Brain microvascular endothelial cell (primary cell): ENCODE data around the gene OR4K2.

Experiments
- DNase-seq: peaks from one replicate; pipeline ENCODE4 v3.0.0-alpha.2; 2020
- H3K27ac ChIP-seq: fragments of 250-450 bp; sonication (Bioruptor Pico); 2 replicates; pipeline ENCODE4 v1.5.1; 2020; ENCODE audit warnings: mild to moderate bottlenecking, moderate library complexity
- H3K27me3 ChIP-seq: fragments of 250-450 bp; sonication (Bioruptor Pico); replicated peaks from 2 replicates; pipeline ENCODE4 v1.5.1; 2020; ENCODE audit warnings: mild to moderate bottlenecking
- H3K36me3 ChIP-seq: fragments of 250-450 bp; sonication (Bioruptor Pico); replicated peaks from 2 replicates; pipeline ENCODE4 v1.5.1; 2020; ENCODE audit warnings: mild to moderate bottlenecking
- H3K4me3 ChIP-seq: 2 replicates; pipeline ENCODE4 v1.5.1; 2011; ENCODE audit warnings: low read depth, mild to moderate bottlenecking, control low read depth, low read length, moderate library complexity
- in situ Hi-C: cut with HindIII; loops from 2 replicates; pipeline ENCODE4 v1.10.0; 2017; ENCODE audit warnings: low sequenced_read_pairs, low pct_ligation_motif_present
- TF ChIP-seq, protein P1 (sequence below): IDR thresholded peaks from 2 replicates; pipeline ENCODE4 v1.5.1; 2011; ENCODE audit warnings: low read depth, mild to moderate bottlenecking, moderate library complexity, low read length, control low read depth, inconsistent platforms; ENCODE audit errors: missing control alignments

The OR4K2 gene

GRCh38 chr14:19911114-19911513 is 36.2 kb downstream of the OR4K2 start:
- no peak for DNase-seq
- in situ Hi-C loops: no loop called here

GRCh38 chr14:19917243-19917642 is 42.3 kb downstream of the OR4K2 start:
- TF ChIP-seq, protein P1, sequence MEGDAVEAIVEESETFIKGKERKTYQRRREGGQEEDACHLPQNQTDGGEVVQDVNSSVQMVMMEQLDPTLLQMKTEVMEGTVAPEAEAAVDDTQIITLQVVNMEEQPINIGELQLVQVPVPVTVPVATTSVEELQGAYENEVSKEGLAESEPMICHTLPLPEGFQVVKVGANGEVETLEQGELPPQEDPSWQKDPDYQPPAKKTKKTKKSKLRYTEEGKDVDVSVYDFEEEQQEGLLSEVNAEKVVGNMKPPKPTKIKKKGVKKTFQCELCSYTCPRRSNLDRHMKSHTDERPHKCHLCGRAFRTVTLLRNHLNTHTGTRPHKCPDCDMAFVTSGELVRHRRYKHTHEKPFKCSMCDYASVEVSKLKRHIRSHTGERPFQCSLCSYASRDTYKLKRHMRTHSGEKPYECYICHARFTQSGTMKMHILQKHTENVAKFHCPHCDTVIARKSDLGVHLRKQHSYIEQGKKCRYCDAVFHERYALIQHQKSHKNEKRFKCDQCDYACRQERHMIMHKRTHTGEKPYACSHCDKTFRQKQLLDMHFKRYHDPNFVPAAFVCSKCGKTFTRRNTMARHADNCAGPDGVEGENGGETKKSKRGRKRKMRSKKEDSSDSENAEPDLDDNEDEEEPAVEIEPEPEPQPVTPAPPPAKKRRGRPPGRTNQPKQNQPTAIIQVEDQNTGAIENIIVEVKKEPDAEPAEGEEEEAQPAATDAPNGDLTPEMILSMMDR: no peak
- no peak for DNase-seq
- in situ Hi-C loops: no loop called here

More at GRCh38 chr14:19911114-19911513, 36.2 kb downstream of the OR4K2 start:
- Histone ChIP-seq H3K4me3 (no peak overlapping the region), H3K27ac (no peak overlapping the region), H3K27me3 (no peaks in the 10 kb centered on the region), H3K36me3 (no peaks in the 10 kb centered on the region)
- TF ChIP-seq, protein P1: no peak

GRCh38 chr14:19917955-19918518 is 43.1 kb downstream of the OR4K2 start:
- no peak for DNase-seq
- in situ Hi-C loops: no loop called here
- no peaks in the 10 kb centered on the region for H3K36me3 ChIP-seq
- no peak overlapping the region for H3K27ac ChIP-seq
- TF ChIP-seq, protein P1: no peak
- H3K27me3 ChIP-seq: no peaks in the 10 kb centered on the region
- no peak overlapping the region for H3K4me3 ChIP-seq

More at GRCh38 chr14:19917243-19917642, 42.3 kb downstream of the OR4K2 start:
- H3K36me3 ChIP-seq: no peaks in the 10 kb centered on the region
- H3K4me3 ChIP-seq: no peak overlapping the region
- no peak overlapping the region for H3K27ac ChIP-seq
- H3K27me3 ChIP-seq: no peaks in the 10 kb centered on the region

DNA sequence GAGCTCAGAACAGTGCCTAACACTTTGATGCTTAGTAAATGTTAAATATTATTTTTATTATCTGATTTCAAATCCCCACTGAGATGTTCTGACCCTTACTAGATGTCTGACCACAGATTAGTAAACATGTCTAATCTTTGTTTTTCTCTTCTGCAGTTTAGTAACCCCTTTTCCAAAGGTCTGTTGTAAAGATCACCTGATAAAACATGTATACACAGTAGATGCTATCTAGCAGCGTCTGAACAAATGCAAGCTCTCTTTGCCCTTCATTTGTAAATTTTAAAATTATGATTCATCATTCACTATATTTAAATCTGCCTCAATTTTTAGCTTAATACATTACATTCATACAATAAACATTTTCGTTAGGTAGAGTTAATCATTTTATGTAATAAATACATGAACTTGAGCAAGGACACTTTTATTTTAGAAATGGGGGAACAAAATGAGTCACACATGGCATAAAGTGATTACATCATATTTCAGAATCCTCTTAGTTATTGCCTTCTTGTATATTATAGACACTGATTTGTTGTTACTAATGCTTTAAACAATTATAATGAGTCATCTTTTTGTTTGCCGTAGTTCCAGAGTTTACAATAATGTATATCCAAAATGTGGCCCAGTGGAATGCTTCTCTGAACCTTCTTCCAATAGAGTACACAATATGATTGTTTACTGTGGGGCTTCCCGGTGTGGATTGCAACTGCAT is 43.8 kb downstream of the OR4K2 start:
- in situ Hi-C loops: no loop called here
- TF ChIP-seq, protein P1: no peak
- DNase-seq: no peak
- no peak overlapping the region for H3K4me3 ChIP-seq
- no peaks in the 10 kb centered on the region for H3K27me3 ChIP-seq
- no peak overlapping the region for H3K27ac ChIP-seq
- no peaks in the 10 kb centered on the region for H3K36me3 ChIP-seq

DNA sequence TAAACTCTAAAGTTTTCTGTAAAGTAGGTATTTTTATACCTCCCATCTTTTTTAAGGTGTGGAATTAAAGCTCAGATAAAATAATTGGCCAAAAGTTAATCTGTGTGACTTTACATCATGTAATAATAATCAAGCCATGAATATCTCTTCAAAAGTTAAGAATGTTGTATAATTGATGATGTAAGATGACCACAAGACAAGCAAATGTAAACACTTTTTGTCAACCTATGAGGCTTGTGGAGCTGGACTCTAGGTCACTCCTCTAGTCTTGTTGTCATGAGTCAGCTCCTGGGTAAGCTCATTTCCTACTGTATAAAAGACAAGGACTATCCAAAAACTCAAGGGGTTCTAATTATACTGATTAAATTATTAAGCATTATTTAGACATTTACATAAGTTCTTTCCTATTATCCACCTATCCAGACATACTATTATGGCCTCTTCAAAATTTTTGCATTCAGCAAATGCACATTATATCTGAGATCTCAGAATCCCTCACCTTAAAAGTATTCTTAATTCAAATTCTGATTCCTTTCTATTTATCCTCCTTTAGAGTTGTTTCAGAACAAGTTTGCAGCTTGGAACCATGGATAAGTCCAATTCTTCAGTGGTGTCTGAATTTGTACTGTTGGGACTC is 45.2 kb downstream of the OR4K2 start, which contains the start of gene OR4K5:
OR4K5 (plus strand) TSS at position 587 of the 637 bp plus-strand sequence; CDS start at position 587, 0 bp downstream.
- in situ Hi-C loops: no loop called here
- H3K36me3 ChIP-seq: no peaks in the 10 kb centered on the region
- TF ChIP-seq, protein P1: no peak
- no peaks in the 10 kb centered on the region for H3K27me3 ChIP-seq
- H3K4me3 ChIP-seq: no peak within 1 kb of the TSS
- no peak for DNase-seq
- H3K27ac ChIP-seq: no peak within 1 kb of the TSS
